DND-41 (cell line): ENCODE results near the gene CLSTN2.

Experiments used
- ATAC-seq: fragments of 200-7000 bp; cut with Tn5 transposase; 3 replicates; pipeline ENCODE4 v1.9.1; 2021; ENCODE audit warnings: low read depth; ENCODE audit not compliant: insufficient read depth
- DNase-seq: peaks from one replicate; pipeline ENCODE4 v3.0.0-alpha.2; 2020
- H2AFZ ChIP-seq: 2 replicates; pipeline ENCODE4 v1.6.0; 2012; ENCODE audit warnings: low read depth, low read length
- H3K27ac ChIP-seq: 2 replicates; pipeline ENCODE4 v1.5.1; 2012; ENCODE audit warnings: low read length, inconsistent platforms
- H3K27me3 ChIP-seq: fragments of 200-600 bp; sonication (generic); 2 replicates; pipeline ENCODE4 v1.6.0; 2012; ENCODE audit warnings: low read length, mild to moderate bottlenecking, inconsistent platforms; ENCODE audit not compliant: insufficient read depth, poor library complexity
- H3K36me3 ChIP-seq: 2 replicates; pipeline ENCODE4 v1.5.1; 2012; ENCODE audit warnings: low read length, inconsistent platforms; ENCODE audit not compliant: insufficient read depth
- H3K4me1 ChIP-seq: 2 replicates; pipeline ENCODE4 v1.5.1; 2012; ENCODE audit warnings: mild to moderate bottlenecking, low read length; ENCODE audit not compliant: insufficient read depth
- H3K4me2 ChIP-seq: 2 replicates; pipeline ENCODE4 v1.6.0; 2012; ENCODE audit warnings: mild to moderate bottlenecking, moderate library complexity, low read length, inconsistent platforms; ENCODE audit not compliant: insufficient read depth
- H3K4me3 ChIP-seq, 2 experiments: fragments of 200-600 bp in 1 of 2; shearing (Covaris generic) in 1 of 2; 2 replicates each; pipeline ENCODE4 v1.5.1; 2012 to 2016; ENCODE audit warnings: inconsistent platforms in 2 of 2, low read length in 2 of 2, mild to moderate bottlenecking in 2 of 2, low read depth in 1 of 2, moderate library complexity in 1 of 2
- H3K79me2 ChIP-seq: 2 replicates; pipeline ENCODE4 v1.6.0; 2012; ENCODE audit warnings: low read length, inconsistent platforms; ENCODE audit not compliant: insufficient read depth
- H3K9ac ChIP-seq: 2 replicates; pipeline ENCODE4 v1.6.0; 2012; ENCODE audit warnings: low read depth, mild to moderate bottlenecking, inconsistent platforms, low read length, moderate library complexity
- H3K9me3 ChIP-seq: 2 replicates; pipeline ENCODE4 v1.5.1; 2012; ENCODE audit warnings: low read length, moderate library complexity, mild to moderate bottlenecking, inconsistent platforms; ENCODE audit not compliant: insufficient read depth, severe bottlenecking
- H4K20me1 ChIP-seq: 2 replicates; pipeline ENCODE4 v1.6.0; 2012; ENCODE audit warnings: low read length; ENCODE audit not compliant: insufficient read depth
- EZH2 ChIP-seq: IDR thresholded peaks from 3 replicates; pipeline ENCODE4 v1.6.1; 2012; ENCODE audit warnings: borderline replicate concordance, low read depth, mild to moderate bottlenecking, moderate library complexity, low read length, inconsistent platforms; ENCODE audit not compliant: severe bottlenecking
- TF ChIP-seq, protein P1 (sequence below): IDR thresholded peaks from 2 replicates; pipeline ENCODE4 v1.5.1; 2012; ENCODE audit warnings: borderline replicate concordance, low read length, moderate library complexity, mild to moderate bottlenecking; ENCODE audit not compliant: poor library complexity, severe bottlenecking; ENCODE audit errors: extremely low read depth

CLSTN2 gene

DNA sequence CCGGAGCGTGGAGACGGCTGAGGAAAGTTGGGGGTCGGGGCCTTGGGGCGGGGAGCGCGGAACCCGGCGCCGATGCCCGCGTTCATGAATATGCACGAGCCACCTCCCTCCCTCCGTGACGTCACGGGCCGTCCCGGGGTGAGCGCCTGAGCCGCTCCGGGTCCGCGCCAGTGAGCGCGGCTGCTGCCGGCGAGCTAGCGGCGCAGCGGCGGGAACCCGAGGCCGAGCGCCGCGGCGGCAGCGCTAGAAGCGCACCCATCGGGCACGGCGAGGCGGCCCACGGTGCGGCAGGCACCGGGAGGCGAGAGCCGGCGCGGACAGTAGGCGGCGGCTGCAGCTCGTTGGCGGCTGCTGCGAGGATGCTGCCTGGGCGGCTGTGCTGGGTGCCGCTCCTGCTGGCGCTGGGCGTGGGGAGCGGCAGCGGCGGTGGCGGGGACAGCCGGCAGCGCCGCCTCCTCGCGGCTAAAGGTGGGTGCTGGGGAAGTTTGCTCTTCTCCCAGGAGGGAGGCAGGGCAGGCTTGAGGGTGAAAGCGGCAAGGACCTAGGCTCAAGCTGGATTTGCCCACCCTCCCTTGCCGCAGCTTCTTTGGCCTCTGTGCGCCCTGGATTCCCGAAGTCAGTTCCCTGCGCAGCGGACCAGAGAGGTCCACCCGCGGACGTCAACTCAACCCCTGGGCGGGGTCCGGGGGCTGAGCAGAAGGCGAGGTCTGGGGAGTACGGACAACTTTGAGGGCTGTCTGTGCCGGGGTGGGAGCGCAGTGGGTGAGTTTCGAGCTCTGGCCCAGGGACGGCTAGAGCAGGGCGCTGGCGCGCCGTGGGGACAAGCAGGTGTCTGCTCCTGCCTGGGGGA, at the start of gene CLSTN2:
TSS of gene CLSTN2 (plus strand) at position 170 of the 850 bp plus-strand sequence.
- Histone ChIP-seq H3K36me3 (no peaks in the 10 kb centered on the region), H3K27me3 (no peaks in the 10 kb centered on the region), H3K4me2 (no peak within 1 kb of the TSS), H3K9ac (no peak within 1 kb of the TSS), H3K79me2 (no peaks in the 10 kb centered on the region), H3K4me3 (no peak within 1 kb of the TSS), H4K20me1 (no peaks in the 10 kb centered on the region), H3K27ac (no peak within 1 kb of the TSS), H3K4me1 (no peaks in the 10 kb centered on the region), H2AFZ (no peak within 1 kb of the TSS), H3K9me3 (no peaks in the 10 kb centered on the region)
- ATAC-seq: no peak
- no peak for DNase-seq
- no peak for TF ChIP-seq EZH2
- TF ChIP-seq, protein P1, sequence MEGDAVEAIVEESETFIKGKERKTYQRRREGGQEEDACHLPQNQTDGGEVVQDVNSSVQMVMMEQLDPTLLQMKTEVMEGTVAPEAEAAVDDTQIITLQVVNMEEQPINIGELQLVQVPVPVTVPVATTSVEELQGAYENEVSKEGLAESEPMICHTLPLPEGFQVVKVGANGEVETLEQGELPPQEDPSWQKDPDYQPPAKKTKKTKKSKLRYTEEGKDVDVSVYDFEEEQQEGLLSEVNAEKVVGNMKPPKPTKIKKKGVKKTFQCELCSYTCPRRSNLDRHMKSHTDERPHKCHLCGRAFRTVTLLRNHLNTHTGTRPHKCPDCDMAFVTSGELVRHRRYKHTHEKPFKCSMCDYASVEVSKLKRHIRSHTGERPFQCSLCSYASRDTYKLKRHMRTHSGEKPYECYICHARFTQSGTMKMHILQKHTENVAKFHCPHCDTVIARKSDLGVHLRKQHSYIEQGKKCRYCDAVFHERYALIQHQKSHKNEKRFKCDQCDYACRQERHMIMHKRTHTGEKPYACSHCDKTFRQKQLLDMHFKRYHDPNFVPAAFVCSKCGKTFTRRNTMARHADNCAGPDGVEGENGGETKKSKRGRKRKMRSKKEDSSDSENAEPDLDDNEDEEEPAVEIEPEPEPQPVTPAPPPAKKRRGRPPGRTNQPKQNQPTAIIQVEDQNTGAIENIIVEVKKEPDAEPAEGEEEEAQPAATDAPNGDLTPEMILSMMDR: no peak

DNA sequence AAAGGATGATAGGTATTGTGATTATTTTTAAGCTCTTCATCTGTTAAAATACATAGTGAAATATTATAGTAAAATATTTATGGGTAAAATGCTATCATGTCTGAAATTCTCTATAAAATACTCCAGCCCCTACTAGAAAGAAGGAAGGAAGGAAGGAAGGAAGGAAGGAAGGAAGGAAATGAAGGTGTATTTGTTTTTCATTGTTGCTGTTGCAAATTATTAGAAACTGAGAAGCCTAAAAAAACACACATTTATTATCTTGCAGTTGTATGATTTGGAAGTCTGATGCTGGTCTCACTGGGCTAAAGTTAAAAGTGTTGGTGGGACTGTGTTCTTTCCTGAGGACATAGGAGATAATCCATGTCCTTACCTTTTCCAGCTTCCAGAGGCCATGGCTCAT, 47.6 kb upstream of the CLSTN2 start:
- Histone ChIP-seq H3K27ac (no peak overlapping the region), H3K4me1 (no peaks in the 10 kb centered on the region), H3K9me3 (no peaks in the 10 kb centered on the region), H3K27me3 (no peaks in the 10 kb centered on the region), H3K4me2 (no peak overlapping the region), H3K79me2 (no peaks in the 10 kb centered on the region), H2AFZ (no peak overlapping the region), H3K36me3 (no peaks in the 10 kb centered on the region), H4K20me1 (no peaks in the 10 kb centered on the region), H3K9ac (no peak overlapping the region), H3K4me3 (no peak overlapping the region)
- ATAC-seq: no peak
- DNase-seq: no peak
- TF ChIP-seq, protein P1: no peak
- TF ChIP-seq EZH2: no peak

DNA sequence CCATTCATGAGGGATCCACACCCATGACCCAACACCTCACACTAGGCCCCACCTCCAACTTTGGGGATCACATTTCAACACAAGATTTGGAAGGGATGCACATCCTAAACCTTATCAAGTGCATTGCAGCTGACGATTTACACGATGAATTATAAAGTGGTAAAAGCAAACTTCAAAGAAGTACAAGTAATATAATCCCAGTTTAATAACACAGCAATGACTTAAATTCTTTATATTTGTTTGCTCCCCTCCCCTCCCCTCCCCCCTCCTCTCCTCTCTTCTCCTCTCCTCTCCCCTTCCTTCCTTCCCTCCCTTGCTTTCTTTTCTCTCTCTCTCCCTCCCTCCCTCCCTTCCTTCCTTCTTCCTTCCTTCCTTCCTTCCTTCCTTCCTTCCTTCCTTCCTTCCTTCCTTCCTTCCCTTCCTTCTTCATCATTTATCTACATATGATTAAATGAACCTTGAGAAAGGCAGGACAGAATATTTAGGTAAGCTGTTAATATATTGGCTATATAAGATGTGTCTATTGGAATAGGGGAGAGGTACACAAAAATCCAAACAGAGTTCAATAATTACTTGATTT, 46.3 kb upstream of the CLSTN2 start:
- H3K9ac ChIP-seq: no peak overlapping the region
- ATAC-seq (no peak), DNase-seq (no peak)
- H3K4me1 ChIP-seq: no peaks in the 10 kb centered on the region
- no peaks in the 10 kb centered on the region for H3K9me3 ChIP-seq
- no peak overlapping the region for H3K4me2 ChIP-seq
- no peak overlapping the region for H3K27ac ChIP-seq
- no peaks in the 10 kb centered on the region for H3K79me2 ChIP-seq
- no peaks in the 10 kb centered on the region for H4K20me1 ChIP-seq
- TF ChIP-seq EZH2: no peak
- TF ChIP-seq, protein P1: no peak
- H3K36me3 ChIP-seq: no peaks in the 10 kb centered on the region
- no peaks in the 10 kb centered on the region for H3K27me3 ChIP-seq
- H3K4me3 ChIP-seq: no peak overlapping the region
- no peak overlapping the region for H2AFZ ChIP-seq
